K562 (cell line): Measurements from ENCODE around the gene ZNF816. TPM values are rescaled to one million over a fixed set of nuclear protein-coding genes. Genes with fewer than 3 reads are reported as not detected.

Experiments used
- ARID1B ChIP-seq: fragments of 450-650 bp; IDR thresholded peaks from 2 replicates; pipeline ENCODE4 v1.6.1; 2016; ENCODE audit warnings: antibody characterized with exemption, mild to moderate bottlenecking, inconsistent platforms
- ATF4 ChIP-seq: fragments of 450-650 bp; formaldehyde crosslinking; IDR thresholded peaks from 2 replicates; pipeline ENCODE4 v1.4.0; 2022; ENCODE audit warnings: mild to moderate bottlenecking, moderate library complexity
- CBX3 ChIP-seq, 2 experiments: IDR thresholded peaks; 1 replicate in 1 of 2; 2 replicates in 1 of 2; pipeline ENCODE4 v1.6.1; 2012; ENCODE audit warnings: inconsistent platforms in 2 of 2, low read length in 2 of 2, borderline replicate concordance in 1 of 2, control low read depth in 1 of 2
- DIDO1 ChIP-seq: fragments of 450-650 bp; IDR thresholded peaks from 2 replicates; pipeline ENCODE4 v1.6.1; 2016; ENCODE audit warnings: low read depth, missing biosample characterization, missing genetic modification characterization
- EP400 ChIP-seq: fragments of 450-650 bp; IDR thresholded peaks from 2 replicates; pipeline ENCODE4 v1.6.1; 2017; ENCODE audit warnings: antibody characterized with exemption, mild to moderate bottlenecking, moderate library complexity
- EZH2 ChIP-seq: IDR thresholded peaks from 2 replicates; pipeline ENCODE4 v1.6.1; 2012; ENCODE audit warnings: low read depth, mild to moderate bottlenecking, inconsistent platforms, low read length, borderline replicate concordance
- LEF1 ChIP-seq: fragments of 450-650 bp; IDR thresholded peaks from 2 replicates; pipeline ENCODE4 v1.6.1; 2016; ENCODE audit warnings: mild to moderate bottlenecking
- NCOA4 ChIP-seq: fragments of 450-650 bp; IDR thresholded peaks from 2 replicates; pipeline ENCODE4 v1.6.1; 2018; ENCODE audit warnings: mild to moderate bottlenecking; ENCODE audit not compliant: partially characterized antibody
- PTRF ChIP-seq: fragments of 450-650 bp; IDR thresholded peaks from 2 replicates; pipeline ENCODE4 v1.6.1; 2016; ENCODE audit warnings: mild to moderate bottlenecking, missing genetic modification characterization, missing compliant biosample characterization
- SMARCA4 ChIP-seq: fragments of 450-650 bp; IDR thresholded peaks from 2 replicates; pipeline ENCODE4 v1.6.1; 2016
- TARDBP ChIP-seq: fragments of 450-650 bp; IDR thresholded peaks from 2 replicates; pipeline ENCODE4 v1.6.1; 2016
- ZBTB40 ChIP-seq, 2 experiments: fragments of 450-650 bp in 1 of 2; sonication (generic) in 1 of 2; formaldehyde crosslinking in 1 of 2; IDR thresholded peaks; 2 replicates each; pipeline versions ENCODE4 v1.7.1 to v1.9.0; 2016 to 2022; ENCODE audit warnings: inconsistent platforms in 1 of 2, mild to moderate bottlenecking in 1 of 2, missing genetic modification reagents in 1 of 2
- ZFP30 ChIP-seq: fragments of 250-450 bp; sonication (Bioruptor Pico); IDR thresholded peaks from 2 replicates; pipeline ENCODE4 v1.8.0; 2022; ENCODE audit warnings: moderate library complexity, mild to moderate bottlenecking, inconsistent platforms, borderline replicate concordance
- ZNF121 ChIP-seq: sonication (generic); formaldehyde crosslinking; conservative IDR thresholded peaks from 2 replicates; pipeline ENCODE4 v1.8.0; 2022; ENCODE audit warnings: missing genetic modification reagents
- ZNF277 ChIP-seq: fragments of 250-450 bp; sonication (Bioruptor Pico); IDR thresholded peaks from 2 replicates; pipeline ENCODE4 v1.8.0; 2022; ENCODE audit warnings: inconsistent platforms, mild to moderate bottlenecking, moderate library complexity, borderline replicate concordance
- ZNF316 ChIP-seq: fragments of 450-650 bp; IDR thresholded peaks from 2 replicates; pipeline ENCODE4 v1.6.1; 2016
- ZNF41 ChIP-seq: fragments of 250-450 bp; sonication (Bioruptor Pico); conservative IDR thresholded peaks from 2 replicates; pipeline ENCODE4 v1.4.0; 2020; ENCODE audit warnings: mild to moderate bottlenecking
- polyA plus RNA-seq, 8 experiments: library from polyadenylated mRNA; depleted of rRNA in 4 of 8; stranded (reverse) in 5 of 8; unstranded in 3 of 8; fragments of >200 nt; fragmentation: Nextera tagmentation in 2 of 8; fragmentation: Illumina TruSeq in 1 of 8; extraction: Ambion mirVana in 2 of 8; extraction: Trizol in 1 of 8; gene quantifications; 2 replicates each; pipeline versions ENCODE4 v1.2.1 to v1.2.3, GENCODE V29; 2011 to 2014; ENCODE audit warnings: inconsistent platforms in 1 of 8, missing spikeins in 1 of 8
- total RNA-seq, 7 experiments: library from RNA; depleted of rRNA in 6 of 7; stranded (reverse); fragments of >200 nt in 6 of 7; fragmentation: Illumina TruSeq in 2 of 7; extraction: Trizol in 2 of 7; gene quantifications; 2 replicates each; pipeline versions ENCODE4 v1.2.1 to v1.2.3, GENCODE V29; 2011 to 2021; ENCODE audit warnings: low replicate concordance in 1 of 7

Gene ZNF816
- total and polyA plus RNA-seq, 9 of the 15 experiments (the other 6 are each of a cell fraction or from before 2014, with no cell fraction given) = 8.6 to 23.4 (median 13.0) TPM

- TF ChIP-seq EZH2 (no peak), NCOA4 (no peak), ZNF316 (no peak), ZBTB40 (IDR thresholded peaks at IDR 0.05) (no peak), ZBTB40 (CRISPR knock-in tag; IDR thresholded peaks at IDR 0.05) (no peak), DIDO1 (no peak), TARDBP (no peak), ARID1B (no peak), LEF1 (no peak), ATF4 (no peak), ZFP30 (CRISPR knock-in tag) (no peak), SMARCA4 (no peak), ZNF277 (CRISPR knock-in tag) (no peak), PTRF (no peak), ZNF121 (no peak), CBX3 (IDR thresholded peaks at IDR 0.05; ENCODE audit: borderline replicate concordance in 1 of 2, low read length in 2 of 2) (no peak), EP400 (peak; percentile 75), ZNF41 (no peak)
Observed at GRCh38 chr19:52942386-52943133, 20.1 kb downstream of the ZNF816 start (continued).
